OCI-LY7 (cell line): Measurements from ENCODE around the gene CDH16. TPM values are rescaled to one million over a fixed set of nuclear protein-coding genes. Genes with fewer than 3 reads are reported as not detected.

Experiments
- BruUV-seq: library from RNA; stranded (reverse); fragments of 400-500 nt; replicated peaks from 2 replicates; lab custom pipeline; 2021; lab: Mats Ljungman, UMichigan
- CTCF ChIA-PET: fragments of 300-600 bp; sonication (Branson Sonifier 250); formaldehyde crosslinking; loops from one replicate; lab custom pipeline; 2022; ENCODE audit warnings: antibody characterized with exemption; ENCODE audit not compliant: unreplicated experiment; lab: Charles Lee
- POLR2A ChIA-PET: fragments of 300-600 bp; sonication (Branson Sonifier 250); formaldehyde crosslinking; loops from one replicate; lab custom pipeline; 2022; ENCODE audit warnings: antibody characterized with exemption; lab: Charles Lee
- DNase-seq: peaks from one replicate; pipeline ENCODE4 v3.0.0-alpha.2; 2015; ENCODE audit warnings: low spot score
- H2AFZ ChIP-seq: fragments of 200-600 bp; sonication (generic), shearing (Covaris generic); 2 replicates; pipeline ENCODE4 v1.6.1; 2014; ENCODE audit warnings: mild to moderate bottlenecking, antibody characterized with exemption, low read length, moderate library complexity
- H3K27ac ChIP-seq: fragments of 200-600 bp; sonication (generic); 2 replicates; pipeline ENCODE4 v1.5.1; 2014; ENCODE audit warnings: mixed run types, low read depth, mild to moderate bottlenecking, moderate library complexity, low read length, inconsistent platforms; ENCODE audit not compliant: poor library complexity, severe bottlenecking
- H3K36me3 ChIP-seq: fragments of 200-600 bp; sonication (generic); 2 replicates; pipeline ENCODE4 v1.6.1; 2014; ENCODE audit warnings: mild to moderate bottlenecking, antibody characterized with exemption, low read length, moderate library complexity, mixed read lengths; ENCODE audit not compliant: insufficient read depth
- H3K4me1 ChIP-seq: fragments of 200-600 bp; sonication (generic); 2 replicates; pipeline ENCODE4 v1.5.1; 2014; ENCODE audit warnings: mild to moderate bottlenecking, low read length; ENCODE audit not compliant: insufficient read depth, poor library complexity, severe bottlenecking
- H3K4me2 ChIP-seq: fragments of 200-600 bp; sonication (generic); 2 replicates; pipeline ENCODE4 v1.6.1; 2014; ENCODE audit warnings: mild to moderate bottlenecking, low read length
- H3K4me3 ChIP-seq: fragments of 200-600 bp; sonication (generic); 2 replicates; pipeline ENCODE4 v1.5.1; 2014; ENCODE audit warnings: mild to moderate bottlenecking, low read depth, low read length; ENCODE audit not compliant: poor library complexity, severe bottlenecking
- H3K79me2 ChIP-seq: fragments of 200-600 bp; sonication (generic); 2 replicates; pipeline ENCODE4 v1.6.1; 2016; ENCODE audit warnings: low read depth, mild to moderate bottlenecking, low read length, moderate library complexity, mixed read lengths; ENCODE audit not compliant: insufficient read depth
- H3K9me2 ChIP-seq: fragments of 200-600 bp; sonication (generic); 2 replicates; pipeline ENCODE4 v1.6.1; 2016; ENCODE audit warnings: mild to moderate bottlenecking, low read length, mixed read lengths; ENCODE audit not compliant: insufficient read depth
- H3K9me3 ChIP-seq: fragments of 200-600 bp; sonication (generic); 2 replicates; pipeline ENCODE4 v1.6.1; 2014; ENCODE audit warnings: mild to moderate bottlenecking, mixed run types, low read length, mixed read lengths
- H4K20me1 ChIP-seq: fragments of 200-600 bp; sonication (generic); 2 replicates; pipeline ENCODE4 v1.6.1; 2014; ENCODE audit warnings: mild to moderate bottlenecking, antibody characterized with exemption, low read length, moderate library complexity, mixed read lengths; ENCODE audit not compliant: insufficient read depth
- EZH2phosphoT487 ChIP-seq: fragments of 200-600 bp; sonication (generic); IDR thresholded peaks from 2 replicates; pipeline ENCODE4 v1.6.1; 2018; ENCODE audit warnings: low read depth, borderline replicate concordance, mild to moderate bottlenecking, mixed run types, antibody characterized with exemption, low read length, moderate library complexity, mixed read lengths
- intact Hi-C: fragments of 100-400 bp; cut with micrococcal nuclease; formaldehyde crosslinking; loops from one replicate; pipeline ENCODE4 v1.10.0; 2022; ENCODE audit not compliant: unreplicated experiment
- total RNA-seq, 2 experiments: library from RNA; depleted of rRNA in 1 of 2; stranded (reverse); fragments of >200 nt in 1 of 2; shearing (Covaris generic) in 1 of 2; gene quantifications; 2 replicates each; pipeline ENCODE4 v1.2.3, GENCODE V29; 2014 to 2022
- TF ChIP-seq, protein P1 (sequence below): fragments of 200-600 bp; sonication (generic); conservative IDR thresholded peaks from 2 replicates; pipeline ENCODE4 v1.5.1; 2014; ENCODE audit warnings: mild to moderate bottlenecking, antibody characterized with exemption, low read length, moderate library complexity, mixed read lengths

The CDH16 gene
- total RNA-seq, 2 experiments from 2014 or later, result not detected

DNA sequence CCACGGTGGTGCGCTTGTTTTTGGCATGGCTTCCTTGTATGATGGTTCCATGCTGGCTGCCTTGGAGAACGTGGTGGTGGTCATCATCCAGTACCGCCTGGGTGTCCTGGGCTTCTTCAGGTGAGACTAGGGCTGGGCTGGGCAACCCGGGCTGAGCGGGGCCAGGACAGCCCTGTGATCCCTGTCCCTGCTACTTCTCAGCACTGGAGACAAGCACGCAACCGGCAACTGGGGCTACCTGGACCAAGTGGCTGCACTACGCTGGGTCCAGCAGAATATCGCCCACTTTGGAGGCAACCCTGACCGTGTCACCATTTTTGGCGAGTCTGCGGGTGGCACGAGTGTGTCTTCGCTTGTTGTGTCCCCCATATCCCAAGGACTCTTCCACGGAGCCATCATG lies 21.6 kb upstream of the CDH16 start:
- POLR2A ChIA-PET, result no interaction called here
- no peaks in the 10 kb centered on the region for H3K9me3 ChIP-seq
- H3K79me2 ChIP-seq, result no peaks in the 10 kb centered on the region
- intact Hi-C loops, result no loop called here
- CTCF ChIA-PET, result no interaction called here
- H3K36me3 ChIP-seq, result peaks cover 21% of the 10 kb centered on the region; the same call in 1 of the 2 replicates
- peaks cover 5% of the 10 kb centered on the region for H3K4me1 ChIP-seq
- H3K4me2 ChIP-seq, result no peak overlapping the region
- BruUV-seq, result no TSS peak
- H3K9me2 ChIP-seq, result no peaks in the 10 kb centered on the region
- no peak for TF ChIP-seq EZH2phosphoT487
- TF ChIP-seq, protein P1, sequence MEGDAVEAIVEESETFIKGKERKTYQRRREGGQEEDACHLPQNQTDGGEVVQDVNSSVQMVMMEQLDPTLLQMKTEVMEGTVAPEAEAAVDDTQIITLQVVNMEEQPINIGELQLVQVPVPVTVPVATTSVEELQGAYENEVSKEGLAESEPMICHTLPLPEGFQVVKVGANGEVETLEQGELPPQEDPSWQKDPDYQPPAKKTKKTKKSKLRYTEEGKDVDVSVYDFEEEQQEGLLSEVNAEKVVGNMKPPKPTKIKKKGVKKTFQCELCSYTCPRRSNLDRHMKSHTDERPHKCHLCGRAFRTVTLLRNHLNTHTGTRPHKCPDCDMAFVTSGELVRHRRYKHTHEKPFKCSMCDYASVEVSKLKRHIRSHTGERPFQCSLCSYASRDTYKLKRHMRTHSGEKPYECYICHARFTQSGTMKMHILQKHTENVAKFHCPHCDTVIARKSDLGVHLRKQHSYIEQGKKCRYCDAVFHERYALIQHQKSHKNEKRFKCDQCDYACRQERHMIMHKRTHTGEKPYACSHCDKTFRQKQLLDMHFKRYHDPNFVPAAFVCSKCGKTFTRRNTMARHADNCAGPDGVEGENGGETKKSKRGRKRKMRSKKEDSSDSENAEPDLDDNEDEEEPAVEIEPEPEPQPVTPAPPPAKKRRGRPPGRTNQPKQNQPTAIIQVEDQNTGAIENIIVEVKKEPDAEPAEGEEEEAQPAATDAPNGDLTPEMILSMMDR, result no peak
- no peaks in the 10 kb centered on the region for H4K20me1 ChIP-seq
- H3K27ac ChIP-seq, result no peak overlapping the region
- DNase-seq, result no peak
- no peak overlapping the region for H2AFZ ChIP-seq
- no peak overlapping the region for H3K4me3 ChIP-seq

DNA sequence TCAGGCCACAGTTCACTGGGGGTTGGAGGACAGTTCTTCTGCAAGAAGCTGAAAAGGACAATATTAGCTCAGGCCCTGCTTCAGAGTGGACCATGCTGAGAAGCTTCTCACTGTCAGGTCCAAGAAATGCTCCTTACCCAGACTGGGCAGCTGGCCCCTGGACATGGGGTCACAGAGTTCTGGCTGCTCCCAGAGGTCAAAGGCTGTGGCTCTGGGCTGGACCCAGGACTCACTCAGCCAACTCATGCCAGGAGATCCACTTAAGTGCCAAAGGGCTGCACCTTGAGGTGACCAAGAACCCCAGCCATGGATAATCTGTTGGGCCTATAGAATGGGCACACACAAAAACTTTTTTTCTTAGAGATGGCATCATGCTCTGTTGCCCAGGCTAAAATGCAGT lies 20.7 kb upstream of the CDH16 start:
- TF ChIP-seq EZH2phosphoT487, result no peak
- TF ChIP-seq, protein P1, result no peak
- no peaks in the 10 kb centered on the region for H3K79me2 ChIP-seq
- no peak overlapping the region for H2AFZ ChIP-seq
- no peak overlapping the region for H3K4me2 ChIP-seq
- no peaks in the 10 kb centered on the region for H3K9me2 ChIP-seq
- no TSS peak for BruUV-seq
- peaks cover 21% of the 10 kb centered on the region; the same call in 1 of the 2 replicates for H3K36me3 ChIP-seq
- CTCF ChIA-PET, result no interaction called here
- no peaks in the 10 kb centered on the region for H4K20me1 ChIP-seq
- H3K4me3 ChIP-seq, result no peak overlapping the region
- H3K4me1 ChIP-seq, result peaks cover 7% of the 10 kb centered on the region
- no peaks in the 10 kb centered on the region for H3K9me3 ChIP-seq
- POLR2A ChIA-PET, result no interaction called here
- intact Hi-C loops, result no loop called here
- DNase-seq, result no peak
- no peak overlapping the region for H3K27ac ChIP-seq

DNA sequence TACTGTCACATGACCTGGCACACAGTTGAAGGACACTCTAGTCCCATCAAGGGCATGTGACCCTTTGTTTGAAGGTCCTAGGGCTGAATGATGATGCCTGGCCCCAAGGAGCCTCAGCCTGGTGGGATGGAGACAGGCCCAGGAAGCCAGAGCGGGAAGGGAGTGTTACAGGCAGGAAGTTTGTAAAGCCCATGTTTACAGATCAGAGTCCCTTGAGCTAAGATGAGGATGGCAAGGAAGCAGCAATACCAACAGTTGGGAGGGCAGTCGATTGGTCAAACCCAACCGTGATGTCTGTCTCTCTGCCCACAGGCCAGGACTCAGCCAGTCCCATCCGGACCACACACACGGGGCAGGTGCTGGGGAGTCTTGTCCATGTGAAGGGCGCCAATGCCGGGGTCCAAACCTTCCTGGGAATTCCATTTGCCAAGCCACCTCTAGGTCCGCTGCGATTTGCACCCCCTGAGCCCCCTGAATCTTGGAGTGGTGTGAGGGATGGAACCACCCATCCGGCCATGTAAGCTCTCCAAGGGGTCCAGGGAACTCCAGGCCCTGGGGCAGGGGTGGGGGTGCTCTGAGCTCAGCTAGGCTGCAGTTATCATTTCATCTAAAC lies 19.1 kb upstream of the CDH16 start:
- no peak overlapping the region for H2AFZ ChIP-seq
- CTCF ChIA-PET, result no interaction called here
- peaks cover 21% of the 10 kb centered on the region; the same call in 1 of the 2 replicates for H3K36me3 ChIP-seq
- H3K27ac ChIP-seq, result no peak overlapping the region
- BruUV-seq, result no TSS peak
- no peak overlapping the region for H3K4me3 ChIP-seq
- no peak for DNase-seq
- H3K4me2 ChIP-seq, result no peak overlapping the region
- POLR2A ChIA-PET, result no interaction called here
- intact Hi-C loops, result no loop called here
- peaks cover 7% of the 10 kb centered on the region; the same call in 1 of the 2 replicates for H3K79me2 ChIP-seq
- TF ChIP-seq, protein P1, result no peak
- TF ChIP-seq EZH2phosphoT487, result no peak
- H3K9me2 ChIP-seq, result no peaks in the 10 kb centered on the region
- no peaks in the 10 kb centered on the region for H4K20me1 ChIP-seq
- no peaks in the 10 kb centered on the region for H3K9me3 ChIP-seq
- peaks cover 12% of the 10 kb centered on the region for H3K4me1 ChIP-seq
